K562 (cell line): ENCODE data around the gene RTL10. TPM values are rescaled to one million over a fixed set of nuclear protein-coding genes. Genes with fewer than 3 reads are reported as not detected.

Source experiments
- ARNT ChIP-seq, 2 experiments: fragments of 450-650 bp; IDR thresholded peaks; 2 replicates each; pipeline ENCODE4 v1.6.1; 2016; ENCODE audit warnings: mild to moderate bottlenecking in 1 of 2
- CEBPZ ChIP-seq: fragments of 150-350 bp; IDR thresholded peaks from 2 replicates; pipeline ENCODE4 v1.6.1; 2014; ENCODE audit warnings: low read depth, mild to moderate bottlenecking, low read length, borderline replicate concordance
- EGR1 ChIP-seq: fragments of 450-650 bp; conservative IDR thresholded peaks from 2 replicates; pipeline ENCODE4 v1.6.1; 2017; ENCODE audit warnings: mild to moderate bottlenecking
- ILK ChIP-seq: fragments of 450-650 bp; IDR thresholded peaks from 2 replicates; pipeline ENCODE4 v1.6.1; 2016; ENCODE audit warnings: missing genetic modification characterization, low read depth, mild to moderate bottlenecking, missing compliant biosample characterization, moderate library complexity, borderline replicate concordance
- KDM5B ChIP-seq: fragments of 200-600 bp; sonication (generic); IDR thresholded peaks from 2 replicates; pipeline ENCODE4 v1.6.1; 2012; ENCODE audit warnings: low read depth, mild to moderate bottlenecking, moderate library complexity, low read length, control low read depth, inconsistent platforms; ENCODE audit not compliant: insufficient replicate concordance
- SMARCE1 ChIP-seq: fragments of 450-650 bp; IDR thresholded peaks from 2 replicates; pipeline ENCODE4 v1.7.1; 2016; ENCODE audit warnings: mild to moderate bottlenecking
- TAF9B ChIP-seq: fragments of 450-650 bp; IDR thresholded peaks from 2 replicates; pipeline ENCODE4 v1.6.1; 2018; ENCODE audit warnings: mild to moderate bottlenecking; ENCODE audit not compliant: partially characterized antibody
- ZNF518B ChIP-seq: fragments of 250-450 bp; sonication (Bioruptor Pico); IDR thresholded peaks from 2 replicates; pipeline ENCODE4 v1.5.0; 2021; ENCODE audit warnings: mild to moderate bottlenecking, moderate library complexity
- polyA plus RNA-seq, 8 experiments: library from polyadenylated mRNA; depleted of rRNA in 4 of 8; stranded (reverse) in 5 of 8; unstranded in 3 of 8; fragments of >200 nt; fragmentation: Nextera tagmentation in 2 of 8; fragmentation: Illumina TruSeq in 1 of 8; extraction: Ambion mirVana in 2 of 8; extraction: Trizol in 1 of 8; gene quantifications; 2 replicates each; pipeline versions ENCODE4 v1.2.1 to v1.2.3, GENCODE V29; 2011 to 2014; ENCODE audit warnings: inconsistent platforms in 1 of 8, missing spikeins in 1 of 8
- total RNA-seq, 7 experiments: library from RNA; depleted of rRNA in 6 of 7; stranded (reverse); fragments of >200 nt in 6 of 7; fragmentation: Illumina TruSeq in 2 of 7; extraction: Trizol in 2 of 7; gene quantifications; 2 replicates each; pipeline versions ENCODE4 v1.2.1 to v1.2.3, GENCODE V29; 2011 to 2021; ENCODE audit warnings: low replicate concordance in 1 of 7
- TF ChIP-seq, protein P1 (sequence below), 2 experiments: fragments of 450-650 bp; IDR thresholded peaks; 2 replicates each; pipeline ENCODE4 v1.6.1; 2018; ENCODE audit warnings: mild to moderate bottlenecking in 2 of 2, low read depth in 1 of 2; ENCODE audit not compliant: partially characterized antibody in 2 of 2
- TF ChIP-seq, protein P2 (sequence below), 3 experiments: fragments of 200-800 bp in 1 of 3; fragments of 250-450 bp in 1 of 3; fragments of 450-650 bp in 1 of 3; sonication (Bioruptor Pico) in 1 of 3; sonication (Bioruptor generic) in 1 of 3; formaldehyde crosslinking in 1 of 3; IDR thresholded peaks; 2 replicates each; pipeline versions ENCODE4 v1.6.1 to v1.8.0; 2016 to 2022; ENCODE audit warnings: mild to moderate bottlenecking in 2 of 3, missing genetic modification characterization in 2 of 3, missing compliant biosample characterization in 1 of 3, moderate library complexity in 1 of 3

Gene RTL10
- total and polyA plus RNA-seq, 9 of the 15 experiments (the other 6 are each of a cell fraction or from before 2014, with no cell fraction given): 19.8 to 75.5 (median 32.5) TPM

GRCh38 chr22:19827341-19828034 is 27.2 kb downstream of the RTL10 start (continued):
- TF ChIP-seq, protein P1, sequence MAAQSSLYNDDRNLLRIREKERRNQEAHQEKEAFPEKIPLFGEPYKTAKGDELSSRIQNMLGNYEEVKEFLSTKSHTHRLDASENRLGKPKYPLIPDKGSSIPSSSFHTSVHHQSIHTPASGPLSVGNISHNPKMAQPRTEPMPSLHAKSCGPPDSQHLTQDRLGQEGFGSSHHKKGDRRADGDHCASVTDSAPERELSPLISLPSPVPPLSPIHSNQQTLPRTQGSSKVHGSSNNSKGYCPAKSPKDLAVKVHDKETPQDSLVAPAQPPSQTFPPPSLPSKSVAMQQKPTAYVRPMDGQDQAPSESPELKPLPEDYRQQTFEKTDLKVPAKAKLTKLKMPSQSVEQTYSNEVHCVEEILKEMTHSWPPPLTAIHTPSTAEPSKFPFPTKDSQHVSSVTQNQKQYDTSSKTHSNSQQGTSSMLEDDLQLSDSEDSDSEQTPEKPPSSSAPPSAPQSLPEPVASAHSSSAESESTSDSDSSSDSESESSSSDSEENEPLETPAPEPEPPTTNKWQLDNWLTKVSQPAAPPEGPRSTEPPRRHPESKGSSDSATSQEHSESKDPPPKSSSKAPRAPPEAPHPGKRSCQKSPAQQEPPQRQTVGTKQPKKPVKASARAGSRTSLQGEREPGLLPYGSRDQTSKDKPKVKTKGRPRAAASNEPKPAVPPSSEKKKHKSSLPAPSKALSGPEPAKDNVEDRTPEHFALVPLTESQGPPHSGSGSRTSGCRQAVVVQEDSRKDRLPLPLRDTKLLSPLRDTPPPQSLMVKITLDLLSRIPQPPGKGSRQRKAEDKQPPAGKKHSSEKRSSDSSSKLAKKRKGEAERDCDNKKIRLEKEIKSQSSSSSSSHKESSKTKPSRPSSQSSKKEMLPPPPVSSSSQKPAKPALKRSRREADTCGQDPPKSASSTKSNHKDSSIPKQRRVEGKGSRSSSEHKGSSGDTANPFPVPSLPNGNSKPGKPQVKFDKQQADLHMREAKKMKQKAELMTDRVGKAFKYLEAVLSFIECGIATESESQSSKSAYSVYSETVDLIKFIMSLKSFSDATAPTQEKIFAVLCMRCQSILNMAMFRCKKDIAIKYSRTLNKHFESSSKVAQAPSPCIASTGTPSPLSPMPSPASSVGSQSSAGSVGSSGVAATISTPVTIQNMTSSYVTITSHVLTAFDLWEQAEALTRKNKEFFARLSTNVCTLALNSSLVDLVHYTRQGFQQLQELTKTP (IDR thresholded peaks at IDR 0.05; ENCODE audit: low read depth in 1 of 2, partially characterized antibody in 2 of 2): peak in 1 of 2 experiments; percentile 39
- TF ChIP-seq CEBPZ: no peak
- TF ChIP-seq, protein P2, sequence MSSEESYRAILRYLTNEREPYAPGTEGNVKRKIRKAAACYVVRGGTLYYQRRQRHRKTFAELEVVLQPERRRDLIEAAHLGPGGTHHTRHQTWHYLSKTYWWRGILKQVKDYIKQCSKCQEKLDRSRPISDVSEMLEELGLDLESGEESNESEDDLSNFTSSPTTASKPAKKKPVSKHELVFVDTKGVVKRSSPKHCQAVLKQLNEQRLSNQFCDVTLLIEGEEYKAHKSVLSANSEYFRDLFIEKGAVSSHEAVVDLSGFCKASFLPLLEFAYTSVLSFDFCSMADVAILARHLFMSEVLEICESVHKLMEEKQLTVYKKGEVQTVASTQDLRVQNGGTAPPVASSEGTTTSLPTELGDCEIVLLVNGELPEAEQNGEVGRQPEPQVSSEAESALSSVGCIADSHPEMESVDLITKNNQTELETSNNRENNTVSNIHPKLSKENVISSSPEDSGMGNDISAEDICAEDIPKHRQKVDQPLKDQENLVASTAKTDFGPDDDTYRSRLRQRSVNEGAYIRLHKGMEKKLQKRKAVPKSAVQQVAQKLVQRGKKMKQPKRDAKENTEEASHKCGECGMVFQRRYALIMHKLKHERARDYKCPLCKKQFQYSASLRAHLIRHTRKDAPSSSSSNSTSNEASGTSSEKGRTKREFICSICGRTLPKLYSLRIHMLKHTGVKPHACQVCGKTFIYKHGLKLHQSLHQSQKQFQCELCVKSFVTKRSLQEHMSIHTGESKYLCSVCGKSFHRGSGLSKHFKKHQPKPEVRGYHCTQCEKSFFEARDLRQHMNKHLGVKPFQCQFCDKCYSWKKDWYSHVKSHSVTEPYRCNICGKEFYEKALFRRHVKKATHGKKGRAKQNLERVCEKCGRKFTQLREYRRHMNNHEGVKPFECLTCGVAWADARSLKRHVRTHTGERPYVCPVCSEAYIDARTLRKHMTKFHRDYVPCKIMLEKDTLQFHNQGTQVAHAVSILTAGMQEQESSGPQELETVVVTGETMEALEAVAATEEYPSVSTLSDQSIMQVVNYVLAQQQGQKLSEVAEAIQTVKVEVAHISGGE (CRISPR knock-in tag; IDR thresholded peaks at IDR 0.05): peak in 1 of 3 experiments; percentile 80; a peak in 2 of 6 replicates
- no peak for TF ChIP-seq TAF9B
- no peak for TF ChIP-seq EGR1
- TF ChIP-seq KDM5B: peak; percentile 14
- no peak for TF ChIP-seq ZNF518B (CRISPR knock-in tag)
- peak; percentile 64; the same call in 1 of the 2 replicates for TF ChIP-seq SMARCE1
- peak in 1 of 2 experiments; percentile 74; a peak in 1 of 4 replicates for TF ChIP-seq ARNT (IDR thresholded peaks at IDR 0.05)
- no peak for TF ChIP-seq ILK (tag)
